Measurements from ENCODE around the gene IL22. TPM values are rescaled to one million over a fixed set of nuclear protein-coding genes. Genes with fewer than 3 reads are reported as not detected.

Gene IL22
- total and polyA plus RNA-seq, 2 of the 8 experiments (the other 6 are each of a cell fraction or from before 2014, with no cell fraction given) = not detected

GRCh38 chr12:68206446-68206845 is 47.0 kb downstream of the IL22 start:
- no peak overlapping the region for H2AK5ac ChIP-seq (ENCODE audit: low read depth, low read length)
- H2BK20ac ChIP-seq (ENCODE audit: low read length) = no peak overlapping the region
- WGBS, 2 experiments (ENCODE audit: extremely low coverage in 1 of 2, insufficient coverage in 1 of 2, insufficient read length in 1 of 2, insufficient replicate concordance in 2 of 2, low coverage in 1 of 2, low lambda C conversion rate in 2 of 2, missing lambda C conversion rate in 1 of 2) = 63% methylated on average over 1 of the region's 1 CpG; no CpG with 5 or more reads in 1 of the 2 experiments
- no peak overlapping the region for H3K18ac ChIP-seq (ENCODE audit: extremely low read depth, low read length)
- no peaks in the 10 kb centered on the region for H3K23me2 ChIP-seq (ENCODE audit: low read depth, low read length)
- H3K14ac ChIP-seq (ENCODE audit: insufficient read length) = no peak overlapping the region
- H2BK120ac ChIP-seq (replicated peaks; ENCODE audit: low read depth, low read length) = no peak overlapping the region
- no peak overlapping the region for H2BK5ac ChIP-seq (ENCODE audit: low read depth, low read length)
- no peak overlapping the region for H3K23ac ChIP-seq (ENCODE audit: insufficient read length)
- no peaks in the 10 kb centered on the region for H3K79me2 ChIP-seq (ENCODE audit: control insufficient read depth in 1 of 2, insufficient read depth in 2 of 2, low read length in 2 of 2)
- no peak overlapping the region for H3K4me3 ChIP-seq (ENCODE audit: extremely low read depth in 1 of 4, insufficient read depth in 2 of 4, low read depth in 3 of 4, low read length in 4 of 4)
- no peak overlapping the region for H2AFZ ChIP-seq (ENCODE audit: low read length)
- no peaks in the 10 kb centered on the region for H3K27me3 ChIP-seq (replicated peaks in 1 of 4; ENCODE audit: control insufficient read depth in 3 of 4, extremely low read depth in 1 of 4, insufficient read depth in 3 of 4, low read length in 3 of 4)
- no peaks in the 10 kb centered on the region for H4K20me1 ChIP-seq (replicated peaks in 1 of 2; ENCODE audit: control insufficient read depth in 1 of 2, insufficient read depth in 2 of 2, low read length in 2 of 2)
- no peaks in the 10 kb centered on the region for H3K4me1 ChIP-seq (replicated peaks in 1 of 4; ENCODE audit: control insufficient read depth in 3 of 4, insufficient read depth in 4 of 4, low read length in 3 of 4)
- POLR2A ChIA-PET (ENCODE audit: partially characterized antibody) = no interaction called here
- no peak overlapping the region for H3K56ac ChIP-seq (replicated peaks; ENCODE audit: insufficient read length, low read depth, low read length)
- no peaks in the 10 kb centered on the region for H3K79me1 ChIP-seq (ENCODE audit: low read depth, low read length)
- no peak overlapping the region for H2BK15ac ChIP-seq (ENCODE audit: low read length)
- no peak overlapping the region for H3K4ac ChIP-seq (replicated peaks; ENCODE audit: insufficient read length, low read depth, low read length)
- H3K9ac ChIP-seq (replicated peaks in 1 of 4; ENCODE audit: extremely low read depth in 1 of 4, low read depth in 3 of 4, low read length in 3 of 4) = no peak overlapping the region
- CTCF ChIA-PET (ENCODE audit: partially characterized antibody) = no interaction called here
- no peak overlapping the region for H3K27ac ChIP-seq (ENCODE audit: low read depth, low read length)
- H3K36me3 ChIP-seq (ENCODE audit: control insufficient read depth in 2 of 4, insufficient read depth in 4 of 4, low read length in 3 of 4) = no peaks in the 10 kb centered on the region
- H4K8ac ChIP-seq (ENCODE audit: extremely low read depth, insufficient read depth, low read length) = no peak overlapping the region
- no peak overlapping the region for H4K91ac ChIP-seq (replicated peaks; ENCODE audit: insufficient read length, low read length)
- H4K5ac ChIP-seq (ENCODE audit: insufficient read length, low read depth, low read length) = no peak overlapping the region
- no peaks in the 10 kb centered on the region for H3K9me3 ChIP-seq (ENCODE audit: insufficient read depth in 2 of 2, low read depth in 1 of 2, low read length in 1 of 2)
- no peak for FAIRE-seq
- H3K4me2 ChIP-seq (ENCODE audit: insufficient read depth in 1 of 2, low read depth in 2 of 2, low read length in 2 of 2) = no peak overlapping the region
- H2BK12ac ChIP-seq (ENCODE audit: low read depth, low read length) = no peak overlapping the region
- DNase-seq (ENCODE audit: low read depth in 1 of 2, low spot score in 2 of 2) = no peak
- TF ChIP-seq HDAC2 (IDR thresholded peaks at IDR 0.05; ENCODE audit: borderline replicate concordance in 1 of 2, low read depth in 2 of 2, low read length in 2 of 2) (no peak), CBX8 (IDR thresholded peaks at IDR 0.05; ENCODE audit: borderline replicate concordance, low read depth, low read length) (no peak), E2F6 (IDR thresholded peaks at IDR 0.05) (no peak), SIRT6 (IDR thresholded peaks at IDR 0.05; ENCODE audit: low read length) (no peak), SAP30 (IDR thresholded peaks at IDR 0.05; ENCODE audit: insufficient read depth, insufficient replicate concordance, low read length) (no peak), YY1 (IDR thresholded peaks at IDR 0.05; ENCODE audit: low read depth, low read length) (no peak), BRCA1 (IDR thresholded peaks at IDR 0.05; ENCODE audit: low read depth, low read length) (no peak), RNF2 (IDR thresholded peaks at IDR 0.05; ENCODE audit: borderline replicate concordance, low read depth, low read length, missing control alignments, poor library complexity, severe bottlenecking) (no peak), SP4 (IDR thresholded peaks at IDR 0.05; ENCODE audit: low read length) (no peak), BCL11A (IDR thresholded peaks at IDR 0.05; ENCODE audit: low read depth in 2 of 2, low read length in 2 of 2) (no peak), EZH2 (IDR thresholded peaks at IDR 0.05; ENCODE audit: low read depth, low read length, severe bottlenecking) (no peak)
- TF ChIP-seq, protein P1, sequence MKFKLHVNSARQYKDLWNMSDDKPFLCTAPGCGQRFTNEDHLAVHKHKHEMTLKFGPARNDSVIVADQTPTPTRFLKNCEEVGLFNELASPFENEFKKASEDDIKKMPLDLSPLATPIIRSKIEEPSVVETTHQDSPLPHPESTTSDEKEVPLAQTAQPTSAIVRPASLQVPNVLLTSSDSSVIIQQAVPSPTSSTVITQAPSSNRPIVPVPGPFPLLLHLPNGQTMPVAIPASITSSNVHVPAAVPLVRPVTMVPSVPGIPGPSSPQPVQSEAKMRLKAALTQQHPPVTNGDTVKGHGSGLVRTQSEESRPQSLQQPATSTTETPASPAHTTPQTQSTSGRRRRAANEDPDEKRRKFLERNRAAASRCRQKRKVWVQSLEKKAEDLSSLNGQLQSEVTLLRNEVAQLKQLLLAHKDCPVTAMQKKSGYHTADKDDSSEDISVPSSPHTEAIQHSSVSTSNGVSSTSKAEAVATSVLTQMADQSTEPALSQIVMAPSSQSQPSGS (IDR thresholded peaks at IDR 0.05; ENCODE audit: low read length) = no peak
